ENCODE data around the gene IL2.

GRCh38 chr4:122476126-122476525 lies 19.6 kb upstream of the IL2 start:
- no peak for TF ChIP-seq POLR2A (IDR thresholded peaks at IDR 0.05)
- TF ChIP-seq, protein P1, sequence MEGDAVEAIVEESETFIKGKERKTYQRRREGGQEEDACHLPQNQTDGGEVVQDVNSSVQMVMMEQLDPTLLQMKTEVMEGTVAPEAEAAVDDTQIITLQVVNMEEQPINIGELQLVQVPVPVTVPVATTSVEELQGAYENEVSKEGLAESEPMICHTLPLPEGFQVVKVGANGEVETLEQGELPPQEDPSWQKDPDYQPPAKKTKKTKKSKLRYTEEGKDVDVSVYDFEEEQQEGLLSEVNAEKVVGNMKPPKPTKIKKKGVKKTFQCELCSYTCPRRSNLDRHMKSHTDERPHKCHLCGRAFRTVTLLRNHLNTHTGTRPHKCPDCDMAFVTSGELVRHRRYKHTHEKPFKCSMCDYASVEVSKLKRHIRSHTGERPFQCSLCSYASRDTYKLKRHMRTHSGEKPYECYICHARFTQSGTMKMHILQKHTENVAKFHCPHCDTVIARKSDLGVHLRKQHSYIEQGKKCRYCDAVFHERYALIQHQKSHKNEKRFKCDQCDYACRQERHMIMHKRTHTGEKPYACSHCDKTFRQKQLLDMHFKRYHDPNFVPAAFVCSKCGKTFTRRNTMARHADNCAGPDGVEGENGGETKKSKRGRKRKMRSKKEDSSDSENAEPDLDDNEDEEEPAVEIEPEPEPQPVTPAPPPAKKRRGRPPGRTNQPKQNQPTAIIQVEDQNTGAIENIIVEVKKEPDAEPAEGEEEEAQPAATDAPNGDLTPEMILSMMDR (IDR thresholded peaks at IDR 0.05), result no peak
